HG02943 (cell line): ENCODE measurements around the gene ALDH3A1.

ENCODE experiments used
- ATAC-seq: cut with Tn5 transposase; IDR thresholded peaks from one replicate; pipeline ENCODE4 v1.9.1; 2021; ENCODE audit warnings: mild to moderate bottlenecking, low read depth, moderate library complexity; ENCODE audit not compliant: unreplicated experiment

Gene ALDH3A1

DNA sequence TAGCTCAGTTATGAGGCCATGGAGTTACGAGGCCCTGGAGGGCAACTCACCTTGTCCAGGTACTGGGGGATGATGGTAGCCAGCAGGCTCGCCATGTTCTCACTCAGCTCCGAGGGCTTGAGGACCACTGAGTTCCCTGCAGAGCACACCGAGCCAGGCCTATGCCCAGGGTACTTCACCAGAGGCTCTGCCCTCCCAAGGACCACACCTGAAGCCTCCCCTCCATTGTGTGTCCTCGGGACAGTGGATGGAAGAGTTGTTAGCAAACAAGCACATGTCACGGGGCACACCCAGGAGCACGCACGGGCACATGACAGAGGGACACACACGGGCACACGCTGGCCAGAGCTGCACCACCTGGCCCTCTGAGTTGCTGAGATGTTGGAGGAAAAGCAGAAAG lies 5.6 kb downstream of the ALDH3A1 start:
- ATAC-seq: no peak

DNA sequence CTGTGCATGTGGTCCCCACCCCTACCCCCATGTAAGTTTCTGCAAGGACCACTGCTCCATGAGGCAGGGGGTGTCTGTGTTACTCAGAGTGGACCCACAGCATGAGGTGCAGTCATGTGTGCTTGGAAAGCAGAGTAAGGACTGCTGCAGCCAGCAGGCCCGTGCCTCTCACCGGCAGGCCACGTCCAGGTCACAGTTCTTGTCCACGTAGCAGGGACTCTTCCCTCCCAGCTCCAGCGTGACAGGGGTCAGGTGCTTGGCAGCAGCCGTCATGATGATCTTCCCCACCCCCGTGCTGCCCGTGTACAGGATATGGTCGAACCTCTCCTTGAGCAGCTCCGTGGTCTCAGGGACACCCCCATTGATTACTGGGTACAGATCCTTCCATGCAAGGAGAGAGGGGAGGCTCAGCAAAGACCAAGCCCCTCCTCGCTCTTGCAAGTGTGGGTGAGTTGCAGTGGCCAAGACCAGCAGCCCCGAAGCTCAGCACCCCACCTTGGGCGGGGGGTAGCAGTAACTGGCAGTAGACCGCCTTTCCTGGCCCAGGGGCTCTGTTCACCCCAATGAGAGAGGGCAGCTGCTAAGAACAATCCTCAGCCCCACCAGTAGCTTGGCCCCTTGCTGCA lies 6.2 kb downstream of the ALDH3A1 start:
- ATAC-seq: no peak

DNA sequence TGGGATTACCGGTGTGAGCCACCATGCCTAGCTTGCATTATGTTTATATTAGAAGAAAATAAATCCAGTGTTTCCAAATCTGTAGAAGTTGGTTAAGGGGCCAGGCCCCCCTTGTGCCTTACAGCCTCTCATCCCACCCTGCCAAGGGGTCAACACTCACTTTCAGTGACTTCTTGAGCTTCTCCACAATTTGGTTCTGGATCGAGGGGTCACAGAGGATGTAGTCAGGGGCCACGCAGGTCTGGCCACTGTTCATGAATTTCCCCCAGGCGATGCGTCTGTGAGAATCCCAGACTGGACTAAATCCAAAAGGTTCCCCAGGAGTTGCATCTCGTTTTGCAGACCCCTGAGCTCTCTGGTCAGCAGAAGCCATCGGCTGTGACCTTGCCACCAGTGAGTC lies 7.2 kb downstream of the ALDH3A1 start:
- no peak for ATAC-seq

DNA sequence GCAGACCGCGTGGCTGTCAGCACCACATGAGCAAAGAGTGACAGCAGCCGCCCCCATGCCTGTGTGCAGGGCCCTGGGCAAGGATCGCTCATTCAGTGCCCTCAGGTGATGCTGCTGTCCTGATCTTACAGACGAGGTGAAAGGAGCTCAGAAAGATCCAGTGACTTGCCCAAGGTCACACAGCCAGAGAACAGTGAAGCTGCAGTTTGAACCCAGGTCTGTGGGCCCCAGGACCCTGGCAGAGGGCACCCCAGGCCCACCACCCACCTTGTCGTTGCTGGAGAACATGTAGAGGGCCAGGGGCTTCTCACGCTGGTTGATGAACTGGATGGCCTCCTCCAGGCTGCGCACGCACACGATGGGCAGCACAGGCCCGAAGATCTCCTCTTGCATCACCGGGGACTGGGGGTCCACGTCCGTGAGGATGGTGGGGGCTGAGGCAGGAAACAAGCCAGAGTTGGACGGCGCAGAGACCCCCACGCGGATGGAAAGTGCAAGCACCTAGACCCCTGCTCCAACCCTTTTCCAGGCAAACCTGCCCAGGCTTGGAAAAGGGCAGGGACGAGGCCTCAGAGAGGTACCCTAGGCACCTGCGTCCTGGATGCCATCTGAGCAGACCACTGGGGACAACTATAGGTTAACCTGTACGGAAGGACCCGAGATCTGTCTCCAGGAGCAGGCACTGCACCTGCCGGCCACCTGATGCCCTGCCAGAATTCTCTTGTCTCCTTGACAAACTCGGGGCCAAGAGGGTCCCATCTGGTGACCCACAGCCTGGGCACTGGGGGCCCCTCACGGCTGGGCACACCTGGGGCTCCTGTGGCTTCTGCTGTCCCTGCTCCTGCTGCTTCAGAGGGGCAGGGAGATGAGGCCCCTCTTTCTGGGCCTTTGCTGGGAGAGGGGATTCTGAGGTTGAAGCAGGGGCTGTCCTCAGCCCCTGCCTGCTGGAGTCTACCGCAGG lies 8.6 kb downstream of the ALDH3A1 start:
- no peak for ATAC-seq

DNA sequence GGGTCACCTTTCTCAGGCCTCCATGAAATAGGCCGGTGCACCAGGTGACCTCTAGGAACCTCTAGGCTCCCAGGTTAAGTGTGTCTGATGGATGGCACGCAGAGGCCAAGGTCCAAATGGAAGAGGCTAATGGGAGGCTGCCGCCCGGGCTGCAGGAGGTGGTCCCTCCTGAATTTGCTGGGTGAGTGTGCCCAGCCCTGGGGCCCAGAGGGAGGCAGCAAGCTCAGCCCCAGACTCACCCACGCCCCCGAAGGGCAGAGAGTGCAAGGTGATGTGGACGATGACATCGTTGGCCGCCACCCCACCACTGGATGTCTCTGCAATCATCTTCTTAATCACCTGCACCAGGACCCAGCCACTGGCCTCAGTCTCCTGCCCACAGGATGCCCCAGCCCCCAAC lies 9.3 kb downstream of the ALDH3A1 start:
- ATAC-seq: no peak

DNA sequence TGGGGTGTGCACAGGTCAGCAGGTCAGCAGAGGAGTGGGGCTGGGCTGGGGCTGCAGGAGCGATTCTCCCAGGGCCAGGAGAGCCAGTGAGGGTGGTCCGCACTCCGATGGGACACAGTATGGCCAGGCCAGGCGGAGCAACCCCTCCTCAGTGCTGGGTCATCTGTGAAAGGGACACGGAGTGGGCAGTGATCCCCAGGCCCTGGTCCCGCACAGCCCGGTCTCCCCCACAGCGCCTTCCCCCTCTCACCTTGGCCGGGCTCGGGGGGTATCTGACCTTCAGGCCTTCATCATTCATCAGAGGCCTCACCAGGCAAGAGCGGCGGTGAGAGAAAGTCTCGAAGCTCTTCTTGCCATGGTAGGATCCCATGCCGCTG lies 10.0 kb downstream of the ALDH3A1 start:
- no peak for ATAC-seq

DNA sequence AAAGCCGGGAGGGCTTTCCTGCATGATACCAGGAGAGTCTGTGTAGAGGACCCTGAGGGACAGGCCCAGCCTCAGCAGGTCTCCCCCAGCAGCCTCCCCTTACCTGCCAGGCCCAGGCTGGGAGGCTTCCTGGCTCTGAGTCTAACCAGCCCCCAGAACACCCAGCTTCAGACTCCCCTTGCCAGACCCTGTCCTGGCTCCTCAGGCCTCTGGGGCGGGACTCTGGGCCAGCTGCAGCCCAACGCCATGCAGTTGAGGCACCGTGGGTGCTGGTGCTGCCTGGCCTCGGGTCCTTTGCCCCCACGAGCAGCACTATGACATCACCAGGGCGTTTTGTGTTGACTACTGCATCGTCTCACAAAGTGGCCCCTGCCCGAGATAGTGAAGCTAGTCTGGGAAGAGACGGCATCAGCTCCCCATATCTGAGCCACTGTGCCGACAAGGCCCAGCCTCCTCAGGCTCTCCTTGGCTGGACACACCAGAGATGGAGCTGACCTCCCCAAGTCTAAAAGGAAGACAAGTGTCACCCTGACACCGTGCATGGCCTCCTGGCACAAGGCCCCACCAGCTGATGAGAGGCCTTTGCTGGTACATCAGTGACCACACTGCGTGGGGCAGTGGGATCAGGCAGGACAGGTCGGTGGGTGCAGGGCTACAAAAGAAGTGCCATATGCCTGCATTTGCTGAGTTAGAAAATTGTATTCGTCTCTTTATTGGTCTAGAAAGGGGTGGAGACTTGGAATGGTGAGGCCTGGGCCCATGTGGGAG lies 10.6 kb downstream of the ALDH3A1 start:
- no peak for ATAC-seq

DNA sequence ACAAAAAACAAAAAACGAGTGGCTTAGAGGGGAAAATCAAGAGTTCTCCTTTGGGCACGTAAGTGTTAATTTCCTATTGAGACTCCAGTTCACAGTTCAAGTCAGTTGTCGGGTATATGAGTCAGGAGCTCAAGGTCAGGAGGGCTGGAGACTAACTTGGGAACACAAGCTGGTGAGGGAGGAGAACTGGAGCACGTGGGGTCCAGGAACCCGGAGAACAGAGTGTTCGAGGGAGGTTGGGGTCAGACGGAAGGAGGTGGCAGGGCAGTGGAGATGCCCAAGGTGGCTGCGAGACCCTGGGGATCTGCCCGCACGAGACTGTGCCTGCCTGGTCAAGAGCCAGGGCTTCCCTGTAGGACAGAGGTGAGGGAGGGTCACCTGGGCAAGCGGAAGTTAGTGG lies 12.0 kb downstream of the ALDH3A1 start:
- ATAC-seq: no peak

DNA sequence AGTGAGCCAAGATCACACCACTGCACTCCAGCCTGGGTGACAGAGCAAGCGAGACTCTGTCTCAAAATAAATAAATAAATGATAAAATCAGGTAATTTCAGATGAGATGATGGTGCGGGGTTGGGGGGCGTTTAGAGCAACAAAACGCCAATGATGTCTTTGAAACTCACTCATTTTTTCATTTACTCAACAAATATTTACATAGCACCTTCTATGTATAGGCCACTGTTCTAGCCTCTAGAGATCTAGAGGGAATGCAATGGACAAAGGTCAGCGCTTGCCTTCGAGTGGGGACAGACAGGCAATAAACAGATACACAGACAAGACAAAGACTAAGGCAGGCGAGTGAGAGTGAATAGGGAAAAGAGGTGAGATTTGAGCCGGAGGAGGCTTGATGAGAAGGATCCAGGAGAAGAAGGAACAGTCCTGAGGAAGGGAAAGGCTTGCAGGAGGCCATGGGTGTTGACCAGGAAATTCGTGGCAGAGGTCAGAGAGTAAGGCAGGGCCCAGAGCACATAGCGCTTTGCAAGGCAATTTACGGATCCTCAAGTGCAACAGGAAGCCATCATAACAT lies 14.1 kb downstream of the ALDH3A1 start:
- no peak for ATAC-seq

DNA sequence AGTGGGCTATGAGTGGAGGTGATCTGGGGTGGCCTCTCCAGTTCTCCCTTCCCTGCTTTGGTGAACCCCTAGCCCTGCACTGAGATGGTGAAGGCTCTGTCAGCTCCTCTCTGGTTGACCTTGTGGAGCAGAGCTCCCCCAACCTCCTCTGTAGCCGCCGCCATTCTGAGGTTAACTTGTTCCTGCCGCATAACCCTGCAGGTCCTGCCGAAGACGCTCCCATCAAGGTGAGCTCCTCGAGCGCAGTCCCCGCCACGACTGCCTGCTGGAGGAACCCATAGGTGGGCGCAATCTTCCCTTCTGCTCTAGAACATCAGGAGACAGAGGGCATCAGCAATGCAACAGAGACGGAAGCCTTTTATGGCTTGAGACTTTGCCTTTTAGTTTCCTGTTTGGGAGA lies 16.5 kb downstream of the ALDH3A1 start:
- ATAC-seq: no peak

DNA sequence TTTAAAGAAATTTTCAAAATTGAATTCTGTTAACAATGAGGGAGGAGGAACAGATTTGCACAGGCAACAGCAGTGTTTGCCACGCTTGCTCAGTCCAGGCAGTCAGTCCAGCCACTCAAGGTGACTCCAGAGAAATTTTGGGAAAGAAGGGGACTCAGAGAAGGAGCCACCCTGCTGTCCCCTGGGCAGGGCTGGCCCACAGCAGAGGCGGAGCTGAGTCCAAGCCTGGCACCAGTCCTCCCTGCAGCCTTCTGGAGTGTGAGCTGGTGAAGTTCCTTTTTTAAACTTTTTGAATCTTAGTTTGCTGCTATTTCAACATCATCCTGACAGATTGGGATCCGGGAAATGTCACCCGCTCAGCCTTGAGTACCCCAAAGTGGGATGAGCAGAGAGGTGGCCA lies 17.3 kb downstream of the ALDH3A1 start:
- ATAC-seq: no peak

DNA sequence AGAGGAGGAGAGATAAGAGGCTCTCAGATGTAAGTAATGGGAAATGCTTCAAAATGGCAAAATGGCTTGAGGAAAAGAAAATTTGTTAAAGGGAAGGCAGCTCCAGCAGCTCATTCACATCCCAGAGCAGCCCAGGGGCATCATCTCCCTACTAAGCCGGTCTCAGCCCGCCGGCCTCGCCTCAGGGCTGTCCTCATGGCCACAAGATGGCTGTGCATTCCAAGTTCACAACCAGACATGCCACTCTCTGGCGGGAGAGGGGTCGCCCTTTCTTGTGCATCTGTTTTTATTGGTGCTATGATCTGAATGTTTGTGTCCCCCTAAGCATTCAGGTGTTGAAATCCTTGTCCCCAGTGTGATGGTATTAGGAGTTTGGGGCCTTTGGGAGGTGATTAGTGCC lies 18.2 kb downstream of the ALDH3A1 start:
- ATAC-seq: no peak

DNA sequence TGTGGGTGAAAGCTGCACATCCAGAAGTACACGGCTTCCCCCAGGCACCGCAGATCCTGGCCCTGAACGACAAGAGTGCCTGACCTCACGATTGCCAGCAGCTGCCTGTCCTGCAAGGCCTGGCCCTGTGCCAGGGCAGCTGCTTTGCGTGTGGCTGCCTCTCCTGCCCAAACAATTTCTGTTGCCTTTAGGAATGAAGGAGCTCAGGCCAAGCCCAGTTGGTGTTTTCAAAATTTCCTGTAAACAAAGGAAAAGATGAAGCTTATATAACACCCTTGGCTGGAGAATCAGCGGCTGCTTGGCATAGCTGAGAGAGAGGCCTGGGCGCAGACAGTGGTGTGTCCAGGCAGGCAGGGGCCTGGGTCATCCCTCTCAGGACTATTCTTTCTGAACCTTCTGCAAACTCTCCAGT lies 20.0 kb downstream of the ALDH3A1 start:
- no peak for ATAC-seq

DNA sequence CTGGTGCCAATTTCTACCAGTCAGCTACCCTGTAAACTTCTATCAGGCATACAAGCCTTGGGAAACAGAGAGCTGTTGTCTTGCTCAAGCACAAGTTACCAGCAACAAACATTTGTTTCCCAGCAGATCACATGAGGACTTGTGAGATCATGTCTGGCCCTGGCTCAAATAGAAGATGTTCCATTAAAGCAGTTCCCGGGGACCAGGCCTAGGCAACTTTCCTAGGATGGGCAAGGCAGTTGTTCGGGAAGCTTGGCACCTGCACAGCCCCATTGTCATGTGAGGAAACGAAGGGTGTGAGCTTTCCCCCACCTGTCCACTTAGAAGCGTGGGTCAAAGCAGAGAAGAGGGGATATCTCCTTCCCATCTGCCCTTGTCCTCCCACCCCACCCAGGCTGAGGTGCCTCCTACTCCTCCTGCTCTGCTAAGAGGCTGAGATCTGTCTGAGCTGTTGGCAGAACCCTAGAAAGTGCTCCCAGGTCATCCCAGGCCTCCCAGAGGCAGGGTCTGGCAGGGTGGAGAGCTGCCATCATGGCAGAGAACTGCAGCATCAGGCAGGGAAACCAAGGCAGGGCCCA lies 20.5 kb downstream of the ALDH3A1 start:
- ATAC-seq: no peak

DNA sequence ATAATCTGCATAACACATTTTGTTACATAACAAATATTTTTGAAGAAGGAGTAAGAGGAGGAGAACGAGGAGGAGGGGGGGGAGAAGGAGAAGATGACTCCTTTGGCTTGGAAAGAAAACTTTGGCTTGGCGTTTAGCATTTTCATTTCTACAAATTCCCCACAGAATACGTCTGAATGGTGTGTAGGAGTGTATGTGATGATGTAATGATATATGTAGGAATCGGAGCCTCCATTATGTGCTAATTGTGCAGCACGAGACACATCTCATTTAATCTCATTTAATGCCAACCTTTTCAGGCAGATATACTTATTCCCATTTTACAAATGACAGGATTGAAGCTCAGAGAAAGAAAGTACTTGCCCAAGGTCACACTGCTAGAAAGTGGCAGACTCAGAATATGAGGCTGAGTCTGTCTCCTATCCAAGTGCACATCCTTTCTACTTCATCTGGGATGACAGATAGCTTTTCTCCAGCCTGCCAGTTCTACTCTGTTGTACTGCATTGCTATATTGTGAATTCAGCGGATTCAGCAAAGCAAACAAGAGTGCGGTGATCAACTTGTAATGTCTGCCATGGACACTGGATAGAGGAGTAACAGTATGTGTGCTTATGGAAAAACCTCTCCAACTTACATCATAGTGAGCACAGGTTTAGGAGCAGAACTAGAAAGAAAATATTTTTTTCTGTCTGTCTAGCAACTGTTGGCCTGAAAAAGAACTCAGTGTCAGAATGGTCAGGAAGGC lies 21.3 kb downstream of the ALDH3A1 start:
- no peak for ATAC-seq

DNA sequence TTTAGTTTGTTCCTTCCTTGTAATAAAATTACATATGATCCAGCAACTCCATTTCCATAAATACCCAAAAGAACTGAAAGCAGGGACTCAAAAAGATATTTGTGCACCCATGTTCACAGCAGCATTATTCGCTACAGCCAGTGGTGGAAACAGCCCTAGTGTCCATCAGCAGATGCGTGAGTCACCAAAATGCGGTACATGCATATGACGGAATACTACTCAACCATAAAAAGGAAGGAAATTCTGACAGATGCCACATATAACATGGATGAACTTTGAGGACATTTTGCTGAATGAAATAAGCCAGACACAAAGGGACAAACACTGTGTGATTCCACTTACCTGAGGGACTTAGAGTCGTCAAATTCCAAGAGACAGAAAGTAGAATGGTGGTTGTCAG lies 22.6 kb downstream of the ALDH3A1 start:
- ATAC-seq: no peak

DNA sequence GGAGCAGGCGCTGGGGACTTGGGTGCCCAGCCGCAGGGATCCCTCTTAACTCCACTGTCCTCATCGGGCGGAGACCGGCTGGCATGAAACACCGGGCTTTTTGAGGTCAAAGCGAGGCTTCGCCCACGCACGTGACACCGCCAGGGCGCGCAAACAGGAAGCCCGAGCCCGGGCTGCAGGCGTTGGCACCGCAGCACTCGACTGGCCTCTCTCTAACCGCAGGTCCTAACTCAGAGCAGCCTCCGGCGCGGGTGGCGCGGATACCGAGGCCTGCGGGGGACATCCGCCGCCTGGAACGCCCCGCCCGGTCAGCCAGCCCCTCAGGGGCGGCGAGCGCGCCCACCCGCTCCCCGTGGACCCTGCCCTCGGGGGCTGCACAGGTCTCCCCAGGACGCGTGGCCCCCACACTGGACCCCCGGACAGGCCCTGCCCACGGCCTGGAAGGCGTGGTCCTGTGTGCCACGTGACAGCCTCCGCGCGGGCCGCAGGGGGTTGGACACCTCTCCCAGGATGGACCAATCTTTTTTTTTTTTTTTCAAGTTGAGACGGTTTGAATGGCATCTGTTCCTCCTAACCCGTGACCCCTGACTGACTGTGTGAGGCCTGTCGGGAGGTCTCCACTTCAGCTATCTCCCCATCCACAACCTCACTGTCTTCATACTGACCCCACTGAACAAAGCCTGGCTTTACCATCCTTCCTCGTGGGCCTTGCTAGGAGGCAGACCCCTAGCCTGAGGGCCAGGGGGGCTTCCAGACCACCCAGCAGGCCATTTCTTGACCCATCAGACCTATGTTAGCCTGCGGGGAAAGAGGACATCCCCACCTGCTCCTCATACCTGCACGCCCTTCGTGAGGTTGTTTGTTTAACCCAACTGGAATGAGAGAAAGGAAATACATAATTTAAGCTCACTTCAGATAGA lies 23.3 kb downstream of the ALDH3A1 start:
- no peak for ATAC-seq

DNA sequence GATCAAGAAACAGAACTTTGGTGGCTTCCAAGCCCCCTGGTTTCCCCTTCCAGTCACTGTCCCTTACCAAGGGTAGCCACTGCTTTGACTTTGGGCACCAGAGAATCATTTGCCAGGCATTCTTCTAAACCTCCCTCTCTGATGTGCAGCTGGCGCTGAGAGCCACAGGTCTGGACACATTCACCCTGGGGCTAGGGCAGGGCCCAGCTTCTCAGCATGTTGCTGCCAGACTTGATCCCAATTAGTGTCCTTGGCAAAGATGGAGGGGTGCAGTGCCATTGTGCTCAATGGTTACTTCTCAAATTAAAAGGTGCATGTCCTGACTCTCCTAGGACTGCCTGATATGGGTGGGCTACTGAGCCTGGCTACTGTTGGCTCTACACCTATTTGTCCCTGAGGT lies 24.1 kb downstream of the ALDH3A1 start:
- no peak for ATAC-seq
